HTR-8/SVneo (cell line): Measurements from ENCODE around the gene ETV3L.
A peak's percentile ranks its signal among the peaks of the same experiment; 100 is the strongest.

ENCODE experiments used
- DNase-seq: peaks from one replicate; pipeline ENCODE4 v3.0.0; 2011; ENCODE audit warnings: low spot score, mixed read lengths; ENCODE audit not compliant: insufficient read length
- FAIRE-seq: peaks from 2 replicates; lab custom pipeline; 2011; peaks lifted over from hg19 to GRCh38; lab: Jason Lieb, UNC

The ETV3L gene

GRCh38 chr1:157099633-157100009 lies at the start of gene ETV3L:
Gene ETV3L, minus strand, starts transcription at chr1:157099808. Its CDS starts 285 bp downstream, at chr1:157099523.
- no peak for FAIRE-seq
- DNase-seq = no peak

GRCh38 chr1:157147906-157148700 lies 48.5 kb upstream of the ETV3L start:
- FAIRE-seq (no peak), DNase-seq (no peak)

GRCh38 chr1:157147037-157147436 lies 47.4 kb upstream of the ETV3L start:
- no peak for FAIRE-seq
- no peak for DNase-seq

GRCh38 chr1:157146244-157146643 lies 46.6 kb upstream of the ETV3L start:
- no peak for FAIRE-seq
- DNase-seq = no peak

- DNase-seq (no peak), FAIRE-seq (no peak)
Observed at GRCh38 chr1:157145076-157145475, 45.5 kb upstream of the ETV3L start.

GRCh38 chr1:157144509-157144908 lies 44.9 kb upstream of the ETV3L start:
- no peak for FAIRE-seq
- no peak for DNase-seq

GRCh38 chr1:157142765-157143423 lies 43.3 kb upstream of the ETV3L start:
- FAIRE-seq (no peak), DNase-seq (no peak)

GRCh38 chr1:157142201-157142600 lies 42.6 kb upstream of the ETV3L start:
- FAIRE-seq = no peak
- no peak for DNase-seq

- DNase-seq = no peak
- no peak for FAIRE-seq
Observed at GRCh38 chr1:157141212-157141855, 41.7 kb upstream of the ETV3L start.

- FAIRE-seq (no peak), DNase-seq (no peak)
Observed at GRCh38 chr1:157140063-157140588, 40.5 kb upstream of the ETV3L start.

GRCh38 chr1:157139052-157139715 lies 39.6 kb upstream of the ETV3L start:
- FAIRE-seq (no peak), DNase-seq (no peak)

- no peak for FAIRE-seq
- peak; percentile 85 for DNase-seq
Observed at GRCh38 chr1:157138220-157139051, 38.8 kb upstream of the ETV3L start, which contains the start of gene ETV3. Gene ETV3, minus strand, starts transcription at chr1:157138395. Its CDS starts 2,043 bp downstream, at chr1:157136352.

- FAIRE-seq (no peak), DNase-seq (no peak)
Observed at GRCh38 chr1:157137408-157138219, 38.0 kb upstream of the ETV3L start.

- no peak for FAIRE-seq
- DNase-seq = no peak
Observed at GRCh38 chr1:157137046-157137407, 37.4 kb upstream of the ETV3L start.

GRCh38 chr1:157136133-157136532 lies 36.5 kb upstream of the ETV3L start:
- FAIRE-seq = no peak
- no peak for DNase-seq

GRCh38 chr1:157135646-157136045 lies 36.0 kb upstream of the ETV3L start:
- DNase-seq (no peak), FAIRE-seq (no peak)

- FAIRE-seq (no peak), DNase-seq (no peak)
Observed at GRCh38 chr1:157135070-157135469, 35.5 kb upstream of the ETV3L start.

- no peak for FAIRE-seq
- no peak for DNase-seq
Observed at GRCh38 chr1:157134442-157134841, 34.8 kb upstream of the ETV3L start.

- no peak for DNase-seq
- no peak for FAIRE-seq
Observed at GRCh38 chr1:157133426-157133825, 33.8 kb upstream of the ETV3L start.
